ENCODE results near the gene ALK.

DNA sequence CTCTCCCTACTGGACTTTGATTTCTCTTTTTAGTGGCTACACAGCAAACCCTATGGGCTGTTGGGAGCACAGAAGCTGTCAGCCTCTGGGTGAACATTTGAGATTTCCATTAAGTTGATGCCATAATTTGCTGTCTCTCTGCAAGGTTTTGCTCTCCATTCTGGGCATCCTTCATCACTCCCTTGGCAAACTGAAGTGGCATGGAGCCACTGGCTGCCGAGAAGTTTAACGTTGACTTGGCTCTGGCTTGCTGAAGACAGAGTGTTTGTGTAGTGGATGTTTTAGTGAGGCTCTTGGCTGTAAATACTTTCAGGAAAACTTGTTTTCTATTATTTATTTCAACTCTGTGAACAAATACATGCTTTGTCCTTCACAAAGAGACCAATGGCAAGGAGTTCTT is 91.5 kb downstream of the ALK start:
- TF ChIP-seq POLR2A (IDR thresholded peaks at IDR 0.05): no peak
- TF ChIP-seq, protein P1, sequence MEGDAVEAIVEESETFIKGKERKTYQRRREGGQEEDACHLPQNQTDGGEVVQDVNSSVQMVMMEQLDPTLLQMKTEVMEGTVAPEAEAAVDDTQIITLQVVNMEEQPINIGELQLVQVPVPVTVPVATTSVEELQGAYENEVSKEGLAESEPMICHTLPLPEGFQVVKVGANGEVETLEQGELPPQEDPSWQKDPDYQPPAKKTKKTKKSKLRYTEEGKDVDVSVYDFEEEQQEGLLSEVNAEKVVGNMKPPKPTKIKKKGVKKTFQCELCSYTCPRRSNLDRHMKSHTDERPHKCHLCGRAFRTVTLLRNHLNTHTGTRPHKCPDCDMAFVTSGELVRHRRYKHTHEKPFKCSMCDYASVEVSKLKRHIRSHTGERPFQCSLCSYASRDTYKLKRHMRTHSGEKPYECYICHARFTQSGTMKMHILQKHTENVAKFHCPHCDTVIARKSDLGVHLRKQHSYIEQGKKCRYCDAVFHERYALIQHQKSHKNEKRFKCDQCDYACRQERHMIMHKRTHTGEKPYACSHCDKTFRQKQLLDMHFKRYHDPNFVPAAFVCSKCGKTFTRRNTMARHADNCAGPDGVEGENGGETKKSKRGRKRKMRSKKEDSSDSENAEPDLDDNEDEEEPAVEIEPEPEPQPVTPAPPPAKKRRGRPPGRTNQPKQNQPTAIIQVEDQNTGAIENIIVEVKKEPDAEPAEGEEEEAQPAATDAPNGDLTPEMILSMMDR (IDR thresholded peaks at IDR 0.05): no peak
